ENCODE results near the gene SPDYE2. TPM values are rescaled to one million over a fixed set of nuclear protein-coding genes. Genes with fewer than 3 reads are reported as not detected.
"Not testable (repeated sequence)": the region's sequence is repeated elsewhere in the genome, so short reads cannot be mapped to it uniquely, and the experiment has no call there.

SPDYE2 gene
- total RNA-seq, 1 donor from 2014 or later, result 0.13 TPM

- H3K4me3 Mint-ChIP-seq; H3K4me1 Mint-ChIP-seq; H3K9me3 Mint-ChIP-seq; DNase-seq (ENCODE audit: low spot score in 2 of 2, unreplicated experiment in 2 of 2); H3K36me3 Mint-ChIP-seq; H3K27me3 Mint-ChIP-seq (ENCODE audit: low read depth); H3K27ac Mint-ChIP-seq: not testable (repeated sequence)
Observed at GRCh38 chr7:102524803-102525202, 26.2 kb upstream of the SPDYE2 start.

- H3K27ac Mint-ChIP-seq; DNase-seq (ENCODE audit: low spot score in 2 of 2, unreplicated experiment in 2 of 2); H3K36me3 Mint-ChIP-seq; H3K4me3 Mint-ChIP-seq; H3K9me3 Mint-ChIP-seq; H3K4me1 Mint-ChIP-seq; H3K27me3 Mint-ChIP-seq (ENCODE audit: low read depth): not testable (repeated sequence)
Observed at GRCh38 chr7:102527182-102527581, 23.8 kb upstream of the SPDYE2 start.

- H3K4me3 Mint-ChIP-seq; H3K9me3 Mint-ChIP-seq; H3K36me3 Mint-ChIP-seq; DNase-seq (ENCODE audit: low spot score in 2 of 2, unreplicated experiment in 2 of 2); H3K27me3 Mint-ChIP-seq (ENCODE audit: low read depth); H3K4me1 Mint-ChIP-seq; H3K27ac Mint-ChIP-seq: not testable (repeated sequence)
Observed at GRCh38 chr7:102527822-102528793, 22.9 kb upstream of the SPDYE2 start.

- not testable (repeated sequence) for H3K27ac Mint-ChIP-seq; H3K36me3 Mint-ChIP-seq; H3K9me3 Mint-ChIP-seq; H3K27me3 Mint-ChIP-seq (ENCODE audit: low read depth); H3K4me1 Mint-ChIP-seq; DNase-seq (ENCODE audit: low spot score in 2 of 2, unreplicated experiment in 2 of 2); H3K4me3 Mint-ChIP-seq
Observed at GRCh38 chr7:102531583-102531982, 19.4 kb upstream of the SPDYE2 start.

GRCh38 chr7:102532127-102532526, 18.9 kb upstream of the SPDYE2 start:
- not testable (repeated sequence) for H3K27ac Mint-ChIP-seq; H3K4me1 Mint-ChIP-seq; DNase-seq (ENCODE audit: low spot score in 2 of 2, unreplicated experiment in 2 of 2); H3K27me3 Mint-ChIP-seq (ENCODE audit: low read depth); H3K4me3 Mint-ChIP-seq; H3K9me3 Mint-ChIP-seq; H3K36me3 Mint-ChIP-seq

- H3K27me3 Mint-ChIP-seq (ENCODE audit: low read depth); DNase-seq (ENCODE audit: low spot score in 2 of 2, unreplicated experiment in 2 of 2); H3K4me1 Mint-ChIP-seq; H3K4me3 Mint-ChIP-seq; H3K36me3 Mint-ChIP-seq; H3K27ac Mint-ChIP-seq; H3K9me3 Mint-ChIP-seq: not testable (repeated sequence)
Observed at GRCh38 chr7:102535062-102535615, 15.9 kb upstream of the SPDYE2 start.

GRCh38 chr7:102540604-102541003, 10.4 kb upstream of the SPDYE2 start:
- not testable (repeated sequence) for H3K27me3 Mint-ChIP-seq (ENCODE audit: low read depth); H3K27ac Mint-ChIP-seq; H3K9me3 Mint-ChIP-seq; DNase-seq (ENCODE audit: low spot score in 2 of 2, unreplicated experiment in 2 of 2); H3K36me3 Mint-ChIP-seq; H3K4me3 Mint-ChIP-seq; H3K4me1 Mint-ChIP-seq

GRCh38 chr7:102542083-102542482, 8.9 kb upstream of the SPDYE2 start:
- H3K27me3 Mint-ChIP-seq (ENCODE audit: low read depth); H3K4me3 Mint-ChIP-seq; H3K36me3 Mint-ChIP-seq; H3K4me1 Mint-ChIP-seq; H3K27ac Mint-ChIP-seq; DNase-seq (ENCODE audit: low spot score in 2 of 2, unreplicated experiment in 2 of 2); H3K9me3 Mint-ChIP-seq: not testable (repeated sequence)

GRCh38 chr7:102542771-102543170, 8.3 kb upstream of the SPDYE2 start:
- not testable (repeated sequence) for DNase-seq (ENCODE audit: low spot score in 2 of 2, unreplicated experiment in 2 of 2); H3K4me1 Mint-ChIP-seq; H3K36me3 Mint-ChIP-seq; H3K4me3 Mint-ChIP-seq; H3K27ac Mint-ChIP-seq; H3K9me3 Mint-ChIP-seq; H3K27me3 Mint-ChIP-seq (ENCODE audit: low read depth)

GRCh38 chr7:102543596-102543995, 7.4 kb upstream of the SPDYE2 start, which contains the start of gene UPK3BL2:
TSS of gene UPK3BL2 (minus strand) at chr7:102543696. CDS start at chr7:102543636, 60 bp downstream.
- not testable (repeated sequence) for H3K36me3 Mint-ChIP-seq; DNase-seq (ENCODE audit: low spot score in 2 of 2, unreplicated experiment in 2 of 2); H3K9me3 Mint-ChIP-seq; H3K4me3 Mint-ChIP-seq; H3K27ac Mint-ChIP-seq; H3K4me1 Mint-ChIP-seq; H3K27me3 Mint-ChIP-seq (ENCODE audit: low read depth)

GRCh38 chr7:102544372-102544771, 6.7 kb upstream of the SPDYE2 start:
- not testable (repeated sequence) for H3K4me1 Mint-ChIP-seq; H3K36me3 Mint-ChIP-seq; H3K27ac Mint-ChIP-seq; H3K27me3 Mint-ChIP-seq (ENCODE audit: low read depth); DNase-seq (ENCODE audit: low spot score in 2 of 2, unreplicated experiment in 2 of 2); H3K4me3 Mint-ChIP-seq; H3K9me3 Mint-ChIP-seq

GRCh38 chr7:102545288-102545687, 5.7 kb upstream of the SPDYE2 start:
- H3K27ac Mint-ChIP-seq; DNase-seq (ENCODE audit: low spot score in 2 of 2, unreplicated experiment in 2 of 2); H3K4me1 Mint-ChIP-seq; H3K36me3 Mint-ChIP-seq; H3K27me3 Mint-ChIP-seq (ENCODE audit: low read depth); H3K9me3 Mint-ChIP-seq; H3K4me3 Mint-ChIP-seq: not testable (repeated sequence)

GRCh38 chr7:102546353-102546752, 4.7 kb upstream of the SPDYE2 start:
- not testable (repeated sequence) for H3K27me3 Mint-ChIP-seq (ENCODE audit: low read depth); H3K4me3 Mint-ChIP-seq; H3K4me1 Mint-ChIP-seq; H3K27ac Mint-ChIP-seq; DNase-seq (ENCODE audit: low spot score in 2 of 2, unreplicated experiment in 2 of 2); H3K36me3 Mint-ChIP-seq; H3K9me3 Mint-ChIP-seq

GRCh38 chr7:102568620-102569019, 17.6 kb downstream of the SPDYE2 start:
- not testable (repeated sequence) for H3K27ac Mint-ChIP-seq; H3K4me3 Mint-ChIP-seq; H3K27me3 Mint-ChIP-seq (ENCODE audit: low read depth)

More at GRCh38 chr7:102568620-102569019, 17.6 kb downstream of the SPDYE2 start:
- H3K36me3 Mint-ChIP-seq; DNase-seq (ENCODE audit: low spot score in 2 of 2, unreplicated experiment in 2 of 2); H3K4me1 Mint-ChIP-seq; H3K9me3 Mint-ChIP-seq: not testable (repeated sequence)

Data from mesothelial cell of epicardium (in vitro differentiated cells).